Fibroblast of lung (primary cell): ENCODE data around the gene SURF6. TPM values are rescaled to one million over a fixed set of nuclear protein-coding genes. Genes with fewer than 3 reads are reported as not detected.

Experiments used
- DNase-seq, 2 donors: peaks; one replicate each; pipeline versions ENCODE4 v3.0.0 to v3.0.0-alpha.2; 2010; ENCODE audit warnings: low read depth in 2 of 2
- H2AFZ ChIP-seq: 2 replicates; pipeline ENCODE4 v1.5.1; 2012; ENCODE audit warnings: low read length, control low read depth, inconsistent platforms
- H3K27ac ChIP-seq: 2 replicates; pipeline ENCODE4 v1.5.1; 2011; ENCODE audit warnings: low read length, control low read depth; ENCODE audit not compliant: insufficient read depth
- H3K27me3 ChIP-seq: 2 replicates; pipeline ENCODE4 v1.5.1; 2011; ENCODE audit warnings: mild to moderate bottlenecking, low read length; ENCODE audit not compliant: control insufficient read depth, insufficient read depth
- H3K36me3 ChIP-seq: 2 replicates; pipeline ENCODE4 v1.5.1; 2011; ENCODE audit warnings: low read length; ENCODE audit not compliant: control insufficient read depth, insufficient read depth
- H3K4me1 ChIP-seq: 2 replicates; pipeline ENCODE4 v1.5.1; 2011; ENCODE audit warnings: low read length; ENCODE audit not compliant: control insufficient read depth, insufficient read depth; ENCODE audit errors: extremely low read depth
- H3K4me2 ChIP-seq: 2 replicates; pipeline ENCODE4 v1.5.1; 2011; ENCODE audit warnings: low read length, control low read depth; ENCODE audit not compliant: insufficient read depth; ENCODE audit errors: extremely low read depth
- H3K4me3 ChIP-seq, 4 experiments: fragments of 200-600 bp in 1 of 4; sonication (generic) in 1 of 4; replicated peaks in 1 of 4; 2 replicates each; pipeline ENCODE4 v1.5.1; 2011 to 2016; ENCODE audit warnings: low read length in 4 of 4, low read depth in 3 of 4, mild to moderate bottlenecking in 3 of 4, control low read depth in 2 of 4, inconsistent platforms in 1 of 4, mixed read lengths in 1 of 4; ENCODE audit not compliant: insufficient read depth in 1 of 4; ENCODE audit errors: control extremely low read depth in 1 of 4
- H3K79me2 ChIP-seq: 2 replicates; pipeline ENCODE4 v1.5.1; 2012; ENCODE audit warnings: mild to moderate bottlenecking, low read length, inconsistent platforms; ENCODE audit not compliant: control insufficient read depth, insufficient read depth
- H3K9ac ChIP-seq: 2 replicates; pipeline ENCODE4 v1.5.1; 2011; ENCODE audit warnings: mild to moderate bottlenecking, low read length, control low read depth; ENCODE audit not compliant: insufficient read depth
- H3K9me3 ChIP-seq: 2 replicates; pipeline ENCODE4 v1.5.1; 2012; ENCODE audit warnings: low read depth, low read length; ENCODE audit not compliant: control insufficient read depth, insufficient read depth
- H4K20me1 ChIP-seq: 2 replicates; pipeline ENCODE4 v1.5.1; 2011; ENCODE audit warnings: low read length; ENCODE audit not compliant: control insufficient read depth, insufficient read depth; ENCODE audit errors: extremely low read depth
- CTCF ChIP-seq, 2 donors: IDR thresholded peaks in 1 of 2; conservative IDR thresholded peaks in 1 of 2; 1 replicate in 1 of 2; 2 replicates in 1 of 2; pipeline ENCODE4 v1.5.1; 2011 to 2012; ENCODE audit warnings: low read length in 2 of 2, control low read depth in 1 of 2, inconsistent platforms in 1 of 2, low read depth in 1 of 2, mild to moderate bottlenecking in 1 of 2
- EZH2 ChIP-seq: IDR thresholded peaks from 2 replicates; pipeline ENCODE4 v1.5.1; 2012; ENCODE audit warnings: low read length, control low read depth, mild to moderate bottlenecking; ENCODE audit errors: missing control alignments
- polyA plus RNA-seq, 2 donors: library from polyadenylated mRNA; depleted of rRNA in 1 of 2; stranded (reverse) in 1 of 2; unstranded in 1 of 2; fragments of >200 nt; gene quantifications; 2 replicates each; pipeline ENCODE4 v1.2.1, GENCODE V29; 2011 to 2012; ENCODE audit warnings: missing spikeins in 1 of 2
- total RNA-seq: library from RNA; depleted of rRNA; stranded (reverse); fragments of >200 nt; gene quantifications from 2 replicates; pipeline ENCODE4 v1.2.1, GENCODE V29; 2014

SURF6 gene
- total and polyA plus RNA-seq, 2 donors (not counting 1 experiment from before 2014, with no cell fraction given), result 4.8 to 8.3 TPM

- H3K9ac ChIP-seq, result peak within 1 kb of the TSS; percentile 64
- H3K4me2 ChIP-seq, result peak within 1 kb of the TSS; percentile 88
- H3K79me2 ChIP-seq, result peaks cover 6% of the 10 kb centered on the region
- no peak for TF ChIP-seq EZH2
- TF ChIP-seq CTCF (conservative IDR thresholded peaks at IDR 0.05 in 1 of 2, IDR thresholded peaks at IDR 0.05 in 1 of 2; ENCODE audit: low read depth in 1 of 2, low read length in 2 of 2), result no peak
- peaks cover 24% of the 10 kb centered on the region for H3K36me3 ChIP-seq
- H3K4me1 ChIP-seq, result peaks cover 4% of the 10 kb centered on the region
- peak within 1 kb of the TSS; percentile 54 for H3K27ac ChIP-seq
- DNase-seq, result peak; percentile 69 to 74
- H2AFZ ChIP-seq, result no peak within 1 kb of the TSS
- no peaks in the 10 kb centered on the region for H3K9me3 ChIP-seq
- H3K27me3 ChIP-seq, result no peaks in the 10 kb centered on the region
- H4K20me1 ChIP-seq, result no peaks in the 10 kb centered on the region
- peak within 1 kb of the TSS; percentile 70 to 81 (median 76) for H3K4me3 ChIP-seq
Measured at GRCh38 chr9:133356391-133357091, 20.6 kb upstream of the SURF6 start, which contains the start of the genes SURF1 and SURF2. Gene SURF1 (minus strand): TSS chr9:133356487. CDS start chr9:133356453, 34 bp downstream. Gene SURF2 (plus strand): TSS chr9:133356550. CDS start chr9:133356593, 43 bp downstream.

- Histone ChIP-seq H3K9me3 (no peaks in the 10 kb centered on the region), H4K20me1 (no peaks in the 10 kb centered on the region), H3K4me3 (peak overlapping the region; percentile 70 to 81 (median 76)), H3K4me2 (peak overlapping the region; percentile 77), H3K79me2 (peaks cover 6% of the 10 kb centered on the region), H3K27me3 (no peaks in the 10 kb centered on the region), H3K36me3 (peaks cover 22% of the 10 kb centered on the region), H3K4me1 (peaks cover 4% of the 10 kb centered on the region), H2AFZ (no peak overlapping the region), H3K27ac (peak overlapping the region; percentile 54), H3K9ac (peak overlapping the region; percentile 64)
- DNase-seq, result no peak
- TF ChIP-seq CTCF (conservative IDR thresholded peaks at IDR 0.05 in 1 of 2, IDR thresholded peaks at IDR 0.05 in 1 of 2; ENCODE audit: low read depth in 1 of 2, low read length in 2 of 2), result no peak
- no peak for TF ChIP-seq EZH2
Measured at GRCh38 chr9:133355881-133356357, 19.9 kb upstream of the SURF6 start.

DNA sequence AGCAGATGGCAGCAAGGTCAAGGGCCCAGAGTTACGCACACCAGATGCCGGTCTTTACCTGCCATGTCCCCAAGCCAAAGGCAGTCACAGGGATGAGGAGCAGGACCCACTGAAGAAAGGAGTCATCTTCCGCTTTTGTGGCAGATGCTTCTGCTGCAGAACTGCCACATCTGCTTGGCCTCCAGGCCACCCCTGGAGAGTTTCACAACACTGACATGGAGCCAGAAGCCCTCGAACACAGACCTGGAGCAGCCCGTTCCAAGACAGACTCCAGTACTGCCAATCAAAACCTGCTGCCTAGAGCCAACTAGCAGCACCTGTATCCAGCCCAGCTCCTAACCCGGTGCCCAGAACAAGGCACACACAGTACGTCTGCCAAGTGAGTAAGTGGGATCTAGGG is 18.8 kb upstream of the SURF6 start:
- Histone ChIP-seq H3K27me3 (no peaks in the 10 kb centered on the region), H3K36me3 (peaks cover 28% of the 10 kb centered on the region), H4K20me1 (no peaks in the 10 kb centered on the region), H3K4me3 (no peak overlapping the region), H3K27ac (no peak overlapping the region), H3K79me2 (peaks cover 13% of the 10 kb centered on the region), H3K4me2 (peak overlapping the region; percentile 77), H3K4me1 (peaks cover 8% of the 10 kb centered on the region), H3K9ac (no peak overlapping the region), H2AFZ (no peak overlapping the region), H3K9me3 (no peaks in the 10 kb centered on the region)
- DNase-seq, result no peak
- TF ChIP-seq EZH2, result no peak
- no peak for TF ChIP-seq CTCF (conservative IDR thresholded peaks at IDR 0.05 in 1 of 2, IDR thresholded peaks at IDR 0.05 in 1 of 2; ENCODE audit: low read depth in 1 of 2, low read length in 2 of 2)
